PC-3 (cell line): ENCODE data around the gene CDKL4. TPM values are rescaled to one million over a fixed set of nuclear protein-coding genes. Genes with fewer than 3 reads are reported as not detected.
A peak's percentile ranks its signal among the peaks of the same experiment; 100 is the strongest.
"Not testable (repeated sequence)": the region's sequence is repeated elsewhere in the genome, so short reads cannot be mapped to it uniquely, and the experiment has no call there.

Experiments
- ATAC-seq: fragments of 200-7000 bp; cut with Tn5 transposase; 2 replicates; pipeline ENCODE4 v1.9.1; 2020; ENCODE audit warnings: mild to moderate bottlenecking, moderate library complexity
- BruUV-seq: library from RNA; stranded (reverse); fragments of 400-500 nt; replicated peaks from 2 replicates; lab custom pipeline; 2021; lab: Mats Ljungman, UMichigan
- CTCF ChIA-PET: fragments of 300-600 bp; sonication (Branson Sonifier 250); formaldehyde crosslinking; loops from one replicate; lab custom pipeline; 2022; ENCODE audit warnings: antibody characterized with exemption; lab: Charles Lee
- POLR2A ChIA-PET: fragments of 300-600 bp; sonication (Branson Sonifier 250); formaldehyde crosslinking; loops from one replicate; lab custom pipeline; 2022; ENCODE audit warnings: antibody characterized with exemption; ENCODE audit not compliant: unreplicated experiment; lab: Charles Lee
- DNase-seq: peaks from one replicate; pipeline ENCODE4 v3.0.0-alpha.2; 2015
- H2AFZ ChIP-seq: fragments of 300-600 bp; sonication (generic); 2 replicates; pipeline ENCODE4 v1.6.0; 2016; ENCODE audit warnings: antibody characterized with exemption, low read length
- H3F3A ChIP-seq: fragments of 300-600 bp; sonication (generic); one replicate; pipeline ENCODE4 v1.6.0; 2017; ENCODE audit warnings: antibody characterized with exemption, low read length, control low read depth, mild to moderate bottlenecking; ENCODE audit not compliant: unreplicated experiment
- H3K27ac ChIP-seq: fragments of 300-600 bp; sonication (generic); 2 replicates; pipeline ENCODE4 v1.5.1; 2016; ENCODE audit warnings: mild to moderate bottlenecking, low read length
- H3K27me3 ChIP-seq: fragments of 300-600 bp; sonication (generic); 2 replicates; pipeline ENCODE4 v1.6.1; 2016; ENCODE audit warnings: low read length, mixed read lengths
- H3K36me3 ChIP-seq: fragments of 300-600 bp; sonication (generic); 2 replicates; pipeline ENCODE4 v1.6.1; 2016; ENCODE audit warnings: low read depth, mixed run types, low read length, mixed read lengths
- H3K4me1 ChIP-seq: fragments of 300-600 bp; sonication (generic); 2 replicates; pipeline ENCODE4 v1.5.1; 2016; ENCODE audit warnings: low read length; ENCODE audit not compliant: insufficient read depth
- H3K4me2 ChIP-seq: fragments of 300-600 bp; sonication (generic); 2 replicates; pipeline ENCODE4 v1.6.0; 2016; ENCODE audit warnings: low read length
- H3K4me3 ChIP-seq: fragments of 300-600 bp; sonication (generic); 2 replicates; pipeline ENCODE4 v1.5.1; 2016; ENCODE audit warnings: mild to moderate bottlenecking, low read length, mixed read lengths
- H3K79me2 ChIP-seq: fragments of 300-600 bp; sonication (generic); 2 replicates; pipeline ENCODE4 v1.6.1; 2017; ENCODE audit warnings: low read length, mixed read lengths
- H3K9ac ChIP-seq: fragments of 300-600 bp; sonication (generic); 2 replicates; pipeline ENCODE4 v1.6.0; 2016; ENCODE audit warnings: mild to moderate bottlenecking, low read length
- H3K9me2 ChIP-seq: fragments of 300-600 bp; sonication (generic); replicated peaks from 2 replicates; pipeline ENCODE4 v1.6.1; 2016; ENCODE audit warnings: mixed run types, low read length, mixed read lengths
- H3K9me3 ChIP-seq: fragments of 300-600 bp; sonication (generic); 2 replicates; pipeline ENCODE4 v1.6.1; 2016; ENCODE audit warnings: low read length, mixed read lengths
- H4K20me1 ChIP-seq: fragments of 300-600 bp; sonication (generic); 2 replicates; pipeline ENCODE4 v1.6.1; 2016; ENCODE audit warnings: low read length, mixed read lengths
- EZH2 ChIP-seq: fragments of 300-600 bp; sonication (generic); IDR thresholded peaks from one replicate; pipeline ENCODE4 v1.6.1; 2017; ENCODE audit warnings: antibody characterized with exemption, mild to moderate bottlenecking, low read length; ENCODE audit not compliant: unreplicated experiment
- EZH2phosphoT487 ChIP-seq: fragments of 300-600 bp; sonication (generic); IDR thresholded peaks from 2 replicates; pipeline ENCODE4 v1.6.1; 2018; ENCODE audit warnings: mild to moderate bottlenecking, antibody characterized with exemption, low read length, borderline replicate concordance
- intact Hi-C: fragments of 100-400 bp; cut with micrococcal nuclease; formaldehyde crosslinking; loops from 2 replicates; pipeline ENCODE4 v1.9.0; 2023
- total RNA-seq: library from RNA; depleted of rRNA; stranded (reverse); fragments of >200 nt; gene quantifications from 2 replicates; pipeline ENCODE4 v1.2.3, GENCODE V29; 2014
- TF ChIP-seq, protein P1 (sequence below): fragments of 300-600 bp; sonication (generic); conservative IDR thresholded peaks from 2 replicates; pipeline ENCODE4 v1.5.1; 2017; ENCODE audit warnings: antibody characterized with exemption, low read depth, mild to moderate bottlenecking, low read length

The CDKL4 gene
- total RNA-seq, 1 experiment from 2014 or later = 0.07 TPM

DNA sequence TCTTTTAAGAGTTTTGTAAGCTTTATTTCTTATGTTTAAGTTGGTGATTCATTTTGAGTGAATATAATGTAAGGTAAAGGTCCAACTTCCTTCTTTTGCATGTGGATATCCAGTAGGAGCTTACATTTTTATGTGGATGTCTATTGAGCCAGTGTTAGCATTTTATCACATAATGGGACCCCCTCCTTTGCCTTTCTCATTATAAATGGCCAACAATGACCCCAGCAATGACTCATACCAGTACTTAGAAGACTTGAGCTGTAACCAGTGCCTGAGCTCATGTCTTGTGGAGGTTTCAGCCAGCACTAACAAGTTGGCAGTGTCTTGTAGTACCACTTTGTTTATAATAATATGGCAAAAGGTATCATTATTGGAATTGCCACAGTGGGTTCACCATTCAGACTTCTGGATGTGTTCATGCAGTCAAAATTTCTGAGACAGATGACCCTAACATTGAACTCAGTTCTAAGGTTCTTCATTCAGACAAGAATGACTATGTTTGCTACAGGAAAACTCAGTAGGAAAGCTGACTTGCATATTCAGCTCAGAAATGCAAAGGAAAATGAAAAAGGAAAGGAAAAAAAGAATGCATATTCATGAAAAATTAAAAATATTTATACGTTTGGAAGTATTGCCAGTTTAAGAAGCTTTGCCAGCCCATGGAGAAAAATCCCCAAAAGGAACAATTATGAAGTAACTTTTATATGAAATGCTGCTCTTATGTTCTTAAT lies 41.0 kb downstream of the CDKL4 start:
- Histone ChIP-seq H3F3A (no peaks in the 10 kb centered on the region), H3K9me3 (no peaks in the 10 kb centered on the region)
- BruUV-seq = no TSS peak

DNA sequence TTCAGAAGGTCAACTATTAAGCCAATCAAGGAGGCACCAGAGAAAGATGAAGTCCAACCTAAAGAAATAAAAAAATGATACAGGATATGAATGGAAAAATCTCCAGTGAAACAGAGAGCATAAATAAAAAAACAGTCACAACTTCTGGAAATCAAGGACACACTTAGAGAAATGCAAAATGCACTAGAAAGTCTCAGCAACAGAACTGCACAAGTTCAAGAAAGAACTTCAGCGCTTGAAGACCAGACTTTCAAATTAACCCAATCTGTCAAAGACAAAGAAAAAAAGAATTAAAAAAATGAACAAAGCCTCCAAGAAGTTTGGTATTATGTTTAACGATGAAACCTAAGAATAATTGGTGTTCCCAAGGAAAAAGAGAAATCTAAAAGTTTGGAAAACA lies 46.8 kb downstream of the CDKL4 start:
- DNase-seq, H3K36me3 ChIP-seq, BruUV-seq, H3K4me1 ChIP-seq, H3K9ac ChIP-seq, H3K79me2 ChIP-seq, H3K9me2 ChIP-seq, H3K4me3 ChIP-seq, H3F3A ChIP-seq, H3K27me3 ChIP-seq, intact Hi-C loops, POLR2A ChIA-PET, ATAC-seq, H3K4me2 ChIP-seq, H4K20me1 ChIP-seq, H2AFZ ChIP-seq, H3K27ac ChIP-seq, H3K9me3 ChIP-seq, CTCF ChIA-PET: not testable (repeated sequence)

More for the DNA sequence above, 41.0 kb downstream of the CDKL4 start:
- TF ChIP-seq EZH2 = no peak
- peak; percentile 47 for DNase-seq
- no peak overlapping the region for H3K9ac ChIP-seq
- peak overlapping the region; percentile 14 for H3K4me2 ChIP-seq
- H3K27ac ChIP-seq = peak overlapping the region; percentile 20
- ChIA-PET CTCF (interaction anchor here (1.0 to 1.5 kb wide), 2 partner anchors 25 to 83 kb away, joined by 3 to 4 read pairs; no protein-coding TSS in a partner anchor), POLR2A (interaction anchor here (1.0 kb wide), 1 partner anchor 82 kb away, joined by 4 read pairs; the partner anchor contains the start of gene SOS1)
- H3K36me3 ChIP-seq = no peaks in the 10 kb centered on the region
- ATAC-seq = peak; percentile 93
- no peaks in the 10 kb centered on the region for H3K9me2 ChIP-seq
- no peak overlapping the region for H3K4me3 ChIP-seq
- H2AFZ ChIP-seq = peak overlapping the region; percentile 8; the same call in 1 of the 2 replicates
- peaks cover 15% of the 10 kb centered on the region for H3K4me1 ChIP-seq
- H4K20me1 ChIP-seq = no peaks in the 10 kb centered on the region
- no peaks in the 10 kb centered on the region for H3K79me2 ChIP-seq
- no peaks in the 10 kb centered on the region for H3K27me3 ChIP-seq
- intact Hi-C loops = no loop called here

DNA sequence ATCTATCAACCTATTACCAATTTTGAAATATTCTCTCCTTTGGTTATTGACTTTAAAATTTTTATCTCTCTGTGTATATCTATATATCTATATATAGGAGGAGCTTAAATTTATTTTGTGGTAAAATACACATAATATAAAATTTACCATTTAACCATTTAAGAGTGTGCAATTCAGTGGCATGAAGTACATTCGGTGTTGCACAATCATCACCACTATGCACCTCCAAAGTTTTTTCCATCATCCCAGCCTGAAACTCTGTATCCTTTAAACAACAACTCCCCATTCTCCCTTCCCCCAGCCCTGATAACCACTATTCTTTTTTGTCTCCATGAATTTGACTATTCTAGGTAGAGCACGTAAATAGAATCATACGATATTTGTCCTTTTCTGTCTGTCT lies 49.1 kb downstream of the CDKL4 start:
- intact Hi-C loops = no loop called here
- Histone ChIP-seq H3K27me3 (no peaks in the 10 kb centered on the region), H3K9ac (no peak overlapping the region), H3K9me2 (no peaks in the 10 kb centered on the region), H3K27ac (no peak overlapping the region), H3K36me3 (no peaks in the 10 kb centered on the region), H3K9me3 (no peaks in the 10 kb centered on the region), H3K79me2 (no peaks in the 10 kb centered on the region), H3K4me2 (no peak overlapping the region), H2AFZ (no peak overlapping the region), H3F3A (no peaks in the 10 kb centered on the region), H3K4me3 (no peak overlapping the region), H4K20me1 (no peaks in the 10 kb centered on the region), H3K4me1 (no peaks in the 10 kb centered on the region)
- POLR2A ChIA-PET = no interaction called here
- ATAC-seq (no peak), DNase-seq (no peak)
- BruUV-seq = no TSS peak
- TF ChIP-seq EZH2 (no peak), EZH2phosphoT487 (no peak)
- TF ChIP-seq, protein P1, sequence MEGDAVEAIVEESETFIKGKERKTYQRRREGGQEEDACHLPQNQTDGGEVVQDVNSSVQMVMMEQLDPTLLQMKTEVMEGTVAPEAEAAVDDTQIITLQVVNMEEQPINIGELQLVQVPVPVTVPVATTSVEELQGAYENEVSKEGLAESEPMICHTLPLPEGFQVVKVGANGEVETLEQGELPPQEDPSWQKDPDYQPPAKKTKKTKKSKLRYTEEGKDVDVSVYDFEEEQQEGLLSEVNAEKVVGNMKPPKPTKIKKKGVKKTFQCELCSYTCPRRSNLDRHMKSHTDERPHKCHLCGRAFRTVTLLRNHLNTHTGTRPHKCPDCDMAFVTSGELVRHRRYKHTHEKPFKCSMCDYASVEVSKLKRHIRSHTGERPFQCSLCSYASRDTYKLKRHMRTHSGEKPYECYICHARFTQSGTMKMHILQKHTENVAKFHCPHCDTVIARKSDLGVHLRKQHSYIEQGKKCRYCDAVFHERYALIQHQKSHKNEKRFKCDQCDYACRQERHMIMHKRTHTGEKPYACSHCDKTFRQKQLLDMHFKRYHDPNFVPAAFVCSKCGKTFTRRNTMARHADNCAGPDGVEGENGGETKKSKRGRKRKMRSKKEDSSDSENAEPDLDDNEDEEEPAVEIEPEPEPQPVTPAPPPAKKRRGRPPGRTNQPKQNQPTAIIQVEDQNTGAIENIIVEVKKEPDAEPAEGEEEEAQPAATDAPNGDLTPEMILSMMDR = no peak
- CTCF ChIA-PET = no interaction called here
